ENCODE data around the gene RALB. TPM values are rescaled to one million over a fixed set of nuclear protein-coding genes. Genes with fewer than 3 reads are reported as not detected.
"Not testable (repeated sequence)": the region's sequence is repeated elsewhere in the genome, so short reads cannot be mapped to it uniquely, and the experiment has no call there.

RALB gene
- total RNA-seq, 2 experiments from 2014 or later = 33.0 to 33.5 TPM

DNA sequence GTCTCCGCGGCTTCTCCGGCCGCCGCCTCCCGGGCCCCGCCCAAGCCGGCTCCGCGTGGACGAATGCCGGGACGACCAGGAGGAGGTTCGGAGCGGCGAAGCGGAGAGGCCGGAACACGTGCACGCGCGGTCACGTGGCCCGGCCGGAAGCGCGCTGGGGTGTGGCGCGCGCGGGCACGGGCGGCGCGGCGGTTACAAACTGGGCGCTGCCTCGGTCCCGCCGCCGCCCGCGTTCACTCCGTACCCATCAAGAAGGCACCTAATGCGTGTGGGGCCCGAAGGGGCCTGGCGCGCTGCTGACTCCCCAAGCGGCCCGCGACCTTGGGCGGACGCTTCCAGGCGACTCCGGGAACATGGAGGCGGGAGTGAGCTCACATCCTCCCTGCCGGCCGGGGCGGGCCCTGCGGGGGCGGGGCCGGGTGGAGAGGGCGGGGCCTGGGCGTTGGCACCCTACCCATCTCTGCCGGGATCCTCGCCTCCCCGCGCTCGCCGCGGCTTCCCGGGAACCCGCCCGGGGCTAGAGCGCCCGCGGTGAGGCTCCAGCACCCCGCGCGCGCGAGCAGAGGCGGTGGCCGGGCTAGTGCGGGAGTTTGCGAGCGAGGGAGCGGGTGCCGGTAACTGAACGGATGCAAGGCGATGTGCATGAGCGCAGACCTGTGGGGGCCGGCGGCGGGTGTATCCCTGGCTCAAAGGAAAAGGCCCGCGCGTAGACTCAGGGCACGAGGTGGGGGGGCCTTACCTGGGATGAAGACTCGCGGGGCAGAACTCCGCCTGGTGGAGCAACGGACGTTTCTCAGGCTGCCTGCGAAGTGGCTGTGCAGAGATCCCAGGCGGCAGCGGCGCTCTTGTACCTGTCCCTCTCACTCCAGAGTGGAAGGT lies 29.4 kb upstream of the RALB start, which contains the start of gene TMEM185B:
Gene TMEM185B (minus strand): TSS at position 367 of the 879 bp plus-strand sequence. CDS start 424 bp downstream, outside the sequence.
- ChIA-PET CTCF (no interaction called here), POLR2A (interaction anchor here (0.7 to 1.9 kb wide), 5 partner anchors 9 to 465 kb away, joined by 3 to 11 read pairs (median 3); no protein-coding TSS in a partner anchor)

DNA sequence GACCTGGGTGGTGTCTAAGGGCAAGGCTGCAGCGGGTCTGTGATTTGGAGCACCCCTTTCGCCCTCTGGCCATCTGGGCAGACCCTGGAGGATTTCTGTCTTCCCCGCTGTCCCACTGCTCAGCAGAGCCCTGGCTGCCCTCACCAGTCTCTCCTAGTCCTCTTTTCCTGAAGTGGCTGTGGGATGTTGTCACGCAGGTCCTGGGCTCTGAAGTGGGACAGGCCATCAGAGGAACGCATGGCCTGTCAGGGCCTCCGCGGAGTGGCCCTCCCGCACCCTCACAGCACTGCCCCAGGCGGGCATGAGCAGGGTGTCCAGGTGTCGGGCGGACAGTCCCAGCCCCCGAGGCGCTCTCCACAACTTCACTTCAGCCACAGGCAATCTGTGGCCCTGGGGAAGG lies 28.4 kb upstream of the RALB start:
- ChIA-PET CTCF (interaction anchor here (1.8 kb wide), 1 partner anchor 89 kb away, joined by 7 read pairs; no protein-coding TSS in a partner anchor), POLR2A (interaction anchor here (1.9 kb wide), 1 partner anchor 8 kb away, joined by 11 read pairs; no protein-coding TSS in a partner anchor)

DNA sequence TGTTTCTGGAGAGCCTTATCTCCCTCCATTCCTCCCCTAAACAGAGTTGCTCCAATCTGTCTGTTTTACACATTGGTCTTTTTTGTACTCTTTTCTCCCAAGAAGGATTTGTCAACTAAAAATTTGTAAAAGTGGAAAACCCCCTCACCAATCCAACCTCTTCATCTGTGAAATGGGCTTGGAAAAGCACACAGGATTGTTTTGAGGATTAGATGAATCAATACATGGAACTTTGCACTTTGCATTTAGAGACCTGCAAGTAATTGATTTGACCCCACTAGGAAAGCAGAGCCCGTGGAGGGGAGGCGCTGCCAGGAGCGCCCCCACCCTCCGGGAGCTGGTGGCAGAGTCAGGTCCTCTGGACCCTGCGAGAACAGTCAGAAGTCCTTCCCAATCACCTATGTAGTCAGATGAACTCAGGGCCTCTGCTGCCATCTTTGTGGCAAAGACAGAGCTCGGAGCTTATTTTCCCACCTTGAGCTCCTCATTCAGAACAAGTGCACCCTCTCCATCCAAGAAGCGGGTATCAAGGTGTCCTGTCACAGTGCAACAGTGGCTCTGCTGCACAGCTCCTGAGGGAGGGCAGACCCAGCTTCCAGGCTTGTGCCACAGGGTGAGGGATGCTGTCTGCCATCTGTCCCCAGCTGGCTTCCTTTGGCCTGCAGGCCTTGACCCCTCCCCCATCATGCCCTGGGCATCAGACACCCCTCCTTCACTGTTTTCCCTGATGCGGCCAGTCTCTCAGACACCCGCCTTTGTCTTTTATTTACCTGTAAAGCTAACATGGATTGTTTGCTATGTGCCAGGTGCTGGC lies 27.7 kb upstream of the RALB start:
- CTCF ChIA-PET = interaction anchor here (1.8 kb wide), 1 partner anchor 88 kb away, joined by 7 read pairs; no protein-coding TSS in a partner anchor
- POLR2A ChIA-PET = no interaction called here

- ChIA-PET CTCF (interaction anchor here (1.8 kb wide), 1 partner anchor 87 kb away, joined by 7 read pairs; no protein-coding TSS in a partner anchor), POLR2A (no interaction called here)
Observed at GRCh38 chr2:120225549-120226065, 27.0 kb upstream of the RALB start.

DNA sequence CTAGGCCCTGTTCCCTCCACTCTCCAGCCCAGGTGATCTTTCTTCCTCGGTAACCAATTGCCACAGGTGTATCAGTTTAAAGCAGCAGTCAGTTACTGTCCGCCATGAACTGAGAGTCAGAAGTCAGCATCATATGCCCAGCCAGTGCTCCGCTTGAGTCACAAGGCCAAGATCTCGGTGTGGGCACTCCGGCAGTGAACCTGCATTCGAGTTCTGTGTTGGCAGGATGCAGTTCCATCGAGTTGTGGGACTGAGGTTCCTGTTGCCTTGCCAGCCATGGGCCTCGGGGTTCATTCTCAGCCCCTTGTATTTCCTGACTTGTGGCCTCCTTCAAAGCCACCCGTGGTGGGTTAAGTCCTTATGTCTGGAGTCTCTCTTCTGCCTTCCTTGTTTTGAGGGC lies 26.3 kb upstream of the RALB start:
- ChIA-PET POLR2A (interaction anchor here (0.5 kb wide), 1 partner anchor 412 kb away, joined by 3 read pairs; no protein-coding TSS in a partner anchor), CTCF (no interaction called here)

DNA sequence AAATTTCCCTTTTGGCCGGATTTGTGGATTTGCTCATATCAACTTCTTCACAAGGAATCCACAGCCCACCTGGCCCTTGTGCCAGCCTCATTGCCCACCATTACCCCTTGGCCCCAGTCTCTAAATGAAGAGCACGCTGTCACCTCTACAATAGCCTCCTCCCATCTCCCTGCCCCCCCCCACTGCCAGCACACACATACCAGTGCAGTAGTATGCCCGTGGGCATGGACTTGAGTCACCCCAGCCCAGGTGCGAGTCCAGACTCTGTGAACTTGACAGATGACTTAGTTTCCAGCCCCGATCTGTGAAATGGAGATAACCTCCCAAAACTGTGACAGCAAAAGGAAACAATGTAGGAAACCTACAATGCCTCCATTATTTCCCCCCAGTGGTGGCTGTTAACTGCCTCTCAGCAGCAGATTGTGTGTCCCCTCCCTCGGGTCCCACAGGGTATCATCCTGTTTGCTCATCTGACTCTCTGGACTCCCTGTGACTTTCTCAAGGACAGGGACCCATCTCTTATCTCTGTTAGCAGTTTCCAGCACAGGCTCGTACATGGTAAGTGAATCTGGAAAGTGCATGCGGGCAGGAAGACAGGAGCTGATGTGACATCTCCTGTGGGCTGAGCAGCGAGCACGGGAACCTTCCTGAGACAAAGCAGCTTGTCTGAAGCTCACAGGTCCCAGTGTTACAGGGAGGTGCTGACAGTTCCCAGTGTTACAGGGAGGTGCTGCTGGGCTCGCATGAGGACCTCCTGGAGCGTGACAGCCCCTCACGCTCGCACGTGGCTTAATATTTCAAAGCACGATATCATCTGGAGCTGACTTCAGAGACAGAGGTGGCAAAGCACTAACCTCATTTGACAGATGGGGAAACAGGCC lies 25.3 kb upstream of the RALB start:
- ChIA-PET CTCF (interaction anchor here (1.2 kb wide), 1 partner anchor 86 kb away, joined by 4 read pairs; no protein-coding TSS in a partner anchor), POLR2A (no interaction called here)

GRCh38 chr2:120228503-120228902 lies 24.1 kb upstream of the RALB start:
- CTCF ChIA-PET = interaction anchor here (1.2 kb wide), 1 partner anchor 85 kb away, joined by 4 read pairs; no protein-coding TSS in a partner anchor
- POLR2A ChIA-PET = no interaction called here

DNA sequence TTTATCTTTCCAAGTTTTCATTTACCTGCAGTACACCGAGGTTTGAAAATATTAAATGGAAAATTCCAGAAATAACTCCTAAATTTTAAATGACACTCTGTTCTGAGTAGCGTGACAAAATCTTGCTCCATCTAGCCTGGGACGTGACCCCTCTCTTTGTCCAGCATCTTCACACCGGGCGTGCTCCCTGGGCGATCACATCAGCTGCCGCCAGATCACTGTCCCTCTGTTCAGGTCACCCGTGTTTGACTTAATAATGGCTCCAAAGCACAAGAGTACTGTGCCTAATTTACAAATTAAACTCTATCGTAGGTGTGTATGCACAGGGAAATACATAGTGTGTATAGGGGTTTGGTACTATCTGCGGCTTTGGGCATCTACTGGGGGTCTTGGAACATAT lies 23.3 kb upstream of the RALB start:
- POLR2A ChIA-PET = interaction anchor here (0.7 kb wide), 1 partner anchor 10 kb away, joined by 4 read pairs; no protein-coding TSS in a partner anchor
- CTCF ChIA-PET = interaction anchor here (0.7 to 1.5 kb wide), 2 partner anchors 23 to 84 kb away, joined by 3 to 4 read pairs; partner anchors contain the start of gene RALB

DNA sequence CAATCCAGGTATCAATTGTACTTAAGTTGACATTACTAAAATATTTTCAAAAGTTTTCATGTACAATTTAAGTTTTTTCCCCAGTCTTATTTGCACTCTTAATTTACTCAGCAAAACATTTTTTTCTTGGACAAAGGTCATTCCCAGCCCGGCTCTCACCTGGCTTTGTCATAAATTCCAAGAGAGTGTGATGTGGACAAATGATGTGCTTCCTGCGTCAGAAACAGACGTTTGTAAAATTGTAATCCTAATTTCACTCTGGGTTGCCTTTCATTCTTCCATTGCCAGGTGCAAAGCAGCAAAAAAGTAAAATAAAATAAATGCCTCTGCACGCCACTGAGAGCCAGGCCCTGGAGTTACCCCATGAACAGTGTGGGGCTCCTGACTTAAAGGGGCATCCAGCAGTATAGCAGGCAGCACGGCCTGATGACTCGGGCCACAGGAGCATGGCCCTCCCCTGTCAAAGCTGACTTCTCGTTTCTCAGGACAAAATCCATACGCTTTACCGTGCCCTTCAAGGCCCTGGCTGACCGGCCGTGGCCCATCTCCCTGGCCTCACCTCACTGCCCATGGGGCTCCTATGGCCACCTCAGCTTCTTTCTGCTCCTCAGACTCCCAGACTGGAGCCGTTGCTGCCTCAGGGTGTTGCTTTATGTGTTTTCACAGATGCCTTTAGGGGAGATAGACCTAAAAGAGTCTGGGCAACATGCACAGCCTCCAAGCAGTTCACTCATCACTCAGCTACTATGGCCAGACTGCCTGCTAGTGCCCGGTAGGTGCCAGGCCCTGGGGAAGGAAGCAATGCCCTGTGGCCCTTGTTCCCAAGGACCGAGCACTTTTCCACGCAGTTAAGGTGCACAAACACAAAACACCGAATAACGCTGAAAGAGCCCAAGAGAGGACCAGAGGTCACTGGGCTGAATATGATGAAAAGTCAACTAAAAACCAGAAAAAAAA lies 21.9 kb upstream of the RALB start:
- ChIA-PET POLR2A (interaction anchor here (0.7 to 2.3 kb wide), 2 partner anchors 55 to 471 kb away, joined by 5 to 10 read pairs; partner anchors contain the start of gene PTPN4), CTCF (interaction anchor here (1.1 to 2.1 kb wide), 4 partner anchors 22 to 84 kb away, joined by 3 to 10 read pairs (median 4); partner anchors contain the start of gene RALB)

- ChIA-PET POLR2A (interaction anchor here (0.7 to 2.3 kb wide), 4 partner anchors 8 to 472 kb away, joined by 5 to 11 read pairs (median 9); partner anchors contain the start of genes PTPN4, RALB and TMEM185B), CTCF (interaction anchor here (1.1 to 2.1 kb wide), 4 partner anchors 21 to 83 kb away, joined by 3 to 10 read pairs (median 4); partner anchors contain the start of gene RALB)
Observed at GRCh38 chr2:120231564-120231973, 21.1 kb upstream of the RALB start.

- CTCF ChIA-PET = interaction anchor here (1.0 to 2.1 kb wide), 6 partner anchors 20 to 83 kb away, joined by 3 to 10 read pairs (median 4); partner anchors contain the start of gene RALB
- POLR2A ChIA-PET = interaction anchor here (0.7 to 2.3 kb wide), 5 partner anchors 9 to 472 kb away, joined by 4 to 11 read pairs (median 8); partner anchors contain the start of genes PTPN4, RALB and TMEM185B
Observed at GRCh38 chr2:120231974-120232635, 20.5 kb upstream of the RALB start.

GRCh38 chr2:120233292-120233691 lies 19.4 kb upstream of the RALB start:
- CTCF ChIA-PET = interaction anchor here (1.0 to 1.6 kb wide), 2 partner anchors 19 to 76 kb away, joined by 3 to 8 read pairs; partner anchors contain the start of gene RALB
- POLR2A ChIA-PET = interaction anchor here (1.7 kb wide), 1 partner anchor 10 kb away, joined by 11 read pairs; the partner anchor contains the start of gene TMEM185B

DNA sequence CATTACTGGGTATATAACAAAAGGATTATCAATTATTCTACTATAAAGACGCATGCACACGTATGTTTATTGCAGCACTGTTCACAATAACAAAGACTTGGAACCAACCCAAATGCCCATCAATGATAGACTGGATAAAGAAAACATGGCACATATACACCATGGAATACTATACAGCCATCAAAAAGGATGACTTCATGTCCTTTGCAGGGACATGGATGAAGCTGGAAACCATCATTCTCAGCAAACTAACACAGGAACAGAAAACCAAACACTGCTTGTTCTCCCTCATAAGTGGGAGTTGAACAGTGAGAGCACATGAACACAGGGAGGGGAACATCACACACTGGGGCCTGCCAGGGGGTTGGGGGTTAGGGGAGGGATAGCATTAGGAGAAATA lies 17.5 kb upstream of the RALB start:
- CTCF ChIA-PET, POLR2A ChIA-PET: not testable (repeated sequence)

DNA sequence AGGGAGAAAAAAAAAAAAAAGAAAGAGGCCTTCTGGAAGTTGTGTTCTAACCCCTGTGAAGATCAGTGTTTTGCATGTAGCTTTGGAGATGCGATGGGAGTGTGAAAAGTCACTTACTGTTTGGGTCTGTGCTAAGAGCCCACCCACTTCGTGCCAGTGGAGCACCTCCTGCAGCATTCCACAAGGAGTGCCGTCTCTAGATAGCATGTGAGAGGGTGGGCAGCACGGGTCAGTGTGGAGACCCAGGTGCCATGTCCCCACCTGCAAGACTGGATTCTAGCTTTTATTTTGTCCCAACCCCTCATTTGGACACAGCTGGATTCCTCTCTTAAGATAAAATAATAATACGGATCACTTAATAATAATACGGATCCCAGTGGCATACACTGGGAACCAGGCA lies 17.0 kb upstream of the RALB start:
- ChIA-PET CTCF (no interaction called here), POLR2A (no interaction called here)

DNA sequence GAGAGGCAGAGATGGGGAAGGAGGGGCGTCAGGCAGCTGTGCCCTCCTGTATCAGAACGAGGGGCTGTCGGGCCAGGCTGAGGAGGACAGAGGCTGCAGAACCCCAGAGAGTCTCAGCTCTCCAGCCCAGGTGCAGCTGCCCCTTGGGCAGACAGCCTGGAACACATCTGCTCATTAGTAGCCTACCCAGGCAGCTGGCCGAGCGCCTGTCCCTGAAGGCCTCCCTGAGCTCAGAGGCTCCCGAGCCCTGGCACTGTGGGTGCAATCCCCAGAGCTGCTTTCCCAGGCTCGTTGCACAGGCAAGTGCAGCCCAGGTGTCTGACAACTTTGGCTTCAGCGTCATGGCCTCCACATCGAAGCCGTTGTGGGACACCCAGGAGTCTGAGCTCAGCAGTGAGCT lies 16.3 kb upstream of the RALB start:
- ChIA-PET CTCF (no interaction called here), POLR2A (no interaction called here)

GRCh38 chr2:120236791-120237190 lies 15.9 kb upstream of the RALB start:
- CTCF ChIA-PET = no interaction called here
- POLR2A ChIA-PET = no interaction called here

All from activated CD8-positive, alpha-beta memory T cell treated with anti-CD3 and anti-CD28 coated beads for 36 hours (primary cell).